ENCODE data around the gene NDUFAF3.

The NDUFAF3 gene

DNA sequence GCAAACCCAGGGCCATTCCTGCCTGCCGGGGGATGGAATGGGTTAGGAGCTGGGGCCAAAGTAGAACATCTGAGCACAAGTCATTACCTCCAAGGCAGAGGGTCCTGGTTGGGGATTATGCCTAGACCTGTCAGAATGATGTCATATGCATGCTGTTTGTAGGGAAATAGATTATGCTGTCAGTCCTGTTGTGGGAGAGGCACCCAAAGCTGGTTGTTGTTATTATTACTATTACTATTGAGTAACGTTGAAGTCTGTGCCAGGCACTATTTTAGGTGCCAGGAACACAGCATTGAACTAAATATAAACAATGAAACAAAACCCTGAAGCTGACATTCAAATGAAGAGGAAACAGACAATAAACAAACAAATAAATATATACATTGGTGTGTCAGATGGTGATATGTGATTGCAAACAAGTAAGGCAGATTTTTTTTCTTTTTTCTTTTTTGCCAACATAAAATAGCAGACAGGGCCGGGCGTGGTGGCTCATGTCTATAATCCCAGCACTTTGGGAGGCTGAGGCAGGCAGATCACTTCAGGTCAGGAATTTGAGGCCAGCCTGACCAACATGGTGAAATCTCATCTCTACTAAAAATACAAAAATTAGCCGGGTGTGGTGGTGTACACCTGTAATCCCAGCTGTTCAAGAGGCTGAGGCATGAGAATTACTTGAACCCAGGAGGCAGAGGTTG lies 29.9 kb upstream of the NDUFAF3 start:
- in situ Hi-C loops (cut with HindIII; ENCODE audit: low sequenced_read_pairs): no loop called here
- no peak for DNase-seq (ENCODE audit: low read depth)
- peak overlapping the region; percentile 78 for H3K4me3 ChIP-seq (ENCODE audit: low read depth, low read length)
- TF ChIP-seq, protein P1, sequence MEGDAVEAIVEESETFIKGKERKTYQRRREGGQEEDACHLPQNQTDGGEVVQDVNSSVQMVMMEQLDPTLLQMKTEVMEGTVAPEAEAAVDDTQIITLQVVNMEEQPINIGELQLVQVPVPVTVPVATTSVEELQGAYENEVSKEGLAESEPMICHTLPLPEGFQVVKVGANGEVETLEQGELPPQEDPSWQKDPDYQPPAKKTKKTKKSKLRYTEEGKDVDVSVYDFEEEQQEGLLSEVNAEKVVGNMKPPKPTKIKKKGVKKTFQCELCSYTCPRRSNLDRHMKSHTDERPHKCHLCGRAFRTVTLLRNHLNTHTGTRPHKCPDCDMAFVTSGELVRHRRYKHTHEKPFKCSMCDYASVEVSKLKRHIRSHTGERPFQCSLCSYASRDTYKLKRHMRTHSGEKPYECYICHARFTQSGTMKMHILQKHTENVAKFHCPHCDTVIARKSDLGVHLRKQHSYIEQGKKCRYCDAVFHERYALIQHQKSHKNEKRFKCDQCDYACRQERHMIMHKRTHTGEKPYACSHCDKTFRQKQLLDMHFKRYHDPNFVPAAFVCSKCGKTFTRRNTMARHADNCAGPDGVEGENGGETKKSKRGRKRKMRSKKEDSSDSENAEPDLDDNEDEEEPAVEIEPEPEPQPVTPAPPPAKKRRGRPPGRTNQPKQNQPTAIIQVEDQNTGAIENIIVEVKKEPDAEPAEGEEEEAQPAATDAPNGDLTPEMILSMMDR (IDR thresholded peaks at IDR 0.05; ENCODE audit: low read depth, low read length, missing control alignments): no peak

GRCh38 chr3:48993834-48994233 lies 28.1 kb upstream of the NDUFAF3 start:
- DNase-seq (ENCODE audit: low read depth): no peak
- no peak overlapping the region for H3K4me3 ChIP-seq (ENCODE audit: low read depth, low read length)
- TF ChIP-seq, protein P1 (IDR thresholded peaks at IDR 0.05; ENCODE audit: low read depth, low read length, missing control alignments): no peak
- in situ Hi-C loops (cut with HindIII; ENCODE audit: low sequenced_read_pairs): no loop called here

GRCh38 chr3:48996640-48997039 lies 25.3 kb upstream of the NDUFAF3 start:
- in situ Hi-C loops (cut with HindIII; ENCODE audit: low sequenced_read_pairs): no loop called here
- TF ChIP-seq, protein P1 (IDR thresholded peaks at IDR 0.05; ENCODE audit: low read depth, low read length, missing control alignments): no peak
- no peak overlapping the region for H3K4me3 ChIP-seq (ENCODE audit: low read depth, low read length)
- DNase-seq (ENCODE audit: low read depth): no peak

GRCh38 chr3:48997102-48997635 lies 24.8 kb upstream of the NDUFAF3 start:
- DNase-seq (ENCODE audit: low read depth): no peak
- in situ Hi-C loops (cut with HindIII; ENCODE audit: low sequenced_read_pairs): no loop called here
- TF ChIP-seq, protein P1 (IDR thresholded peaks at IDR 0.05; ENCODE audit: low read depth, low read length, missing control alignments): no peak

GRCh38 chr3:48997714-48998637 lies 23.9 kb upstream of the NDUFAF3 start:
- H3K4me3 ChIP-seq (ENCODE audit: low read depth, low read length): no peak overlapping the region
- TF ChIP-seq, protein P1 (IDR thresholded peaks at IDR 0.05; ENCODE audit: low read depth, low read length, missing control alignments): no peak
- in situ Hi-C loops (cut with HindIII; ENCODE audit: low sequenced_read_pairs): no loop called here
- DNase-seq (ENCODE audit: low read depth): no peak

More at GRCh38 chr3:48997102-48997635, 24.8 kb upstream of the NDUFAF3 start:
- H3K4me3 ChIP-seq (ENCODE audit: low read depth, low read length): no peak overlapping the region

DNA sequence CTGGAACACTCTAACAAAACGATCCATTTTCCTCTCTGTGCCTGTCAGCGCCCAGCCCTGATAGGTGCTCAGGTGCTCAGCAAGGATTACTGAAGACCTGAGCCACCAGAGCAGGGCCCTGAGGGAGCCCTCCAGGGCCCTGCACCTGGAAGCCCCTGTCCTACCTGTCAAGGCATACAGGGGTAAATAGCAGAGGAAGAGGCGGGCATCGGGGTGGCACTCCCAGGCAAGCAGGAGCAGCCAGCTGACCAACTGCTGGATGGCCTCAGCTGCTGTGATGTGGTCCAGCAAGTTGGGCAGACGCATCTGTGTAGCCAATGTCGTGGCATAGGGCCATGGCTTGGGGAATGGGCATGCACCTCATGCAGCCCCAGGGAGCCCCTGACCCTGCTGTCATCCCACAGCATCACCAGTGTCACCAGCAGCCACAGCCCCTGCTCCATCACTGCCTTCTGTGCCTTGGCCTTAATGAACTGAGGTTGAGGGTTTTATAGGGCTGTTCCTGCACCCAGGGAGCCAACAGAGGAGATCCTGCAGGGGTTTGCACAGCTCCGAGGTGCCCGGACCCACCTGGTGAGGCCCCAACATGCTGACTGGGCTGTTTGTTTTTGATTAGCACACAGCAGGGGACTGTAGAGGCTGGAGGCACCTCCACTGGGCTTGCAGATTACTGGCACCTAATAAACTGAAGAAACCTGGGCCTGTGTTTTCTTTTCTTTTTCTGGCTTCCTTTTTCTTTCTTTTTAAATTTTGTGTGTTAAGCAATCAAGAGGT lies 22.6 kb upstream of the NDUFAF3 start:
- in situ Hi-C loops (cut with HindIII; ENCODE audit: low sequenced_read_pairs): no loop called here
- DNase-seq (ENCODE audit: low read depth): no peak
- H3K4me3 ChIP-seq (ENCODE audit: low read depth, low read length): no peak overlapping the region
- TF ChIP-seq, protein P1 (IDR thresholded peaks at IDR 0.05; ENCODE audit: low read depth, low read length, missing control alignments): no peak

Data from astrocyte of the cerebellum (primary cell).